HCT116 (cell line): ENCODE measurements around the gene ANKRD9. TPM values are rescaled to one million over a fixed set of nuclear protein-coding genes. Genes with fewer than 3 reads are reported as not detected.

Experiments
- ATAC-seq: fragments of 200-7000 bp; cut with Tn5 transposase; 2 replicates; pipeline ENCODE4 v1.9.1; 2020; ENCODE audit warnings: mild to moderate bottlenecking, moderate library complexity
- BruUV-seq: library from RNA; stranded (reverse); fragments of 400-500 nt; replicated peaks from 2 replicates; lab custom pipeline; 2021; lab: Mats Ljungman, UMichigan
- CTCF ChIA-PET: fragments of 300-600 bp; sonication (Branson Sonifier 250); formaldehyde crosslinking; loops from one replicate; lab custom pipeline; 2021; ENCODE audit warnings: antibody characterized with exemption; lab: Charles Lee
- POLR2A ChIA-PET: fragments of 300-600, 350-600 bp; sonication (Branson Sonifier 250); formaldehyde crosslinking; loops from one replicate; lab custom pipeline; 2021; ENCODE audit warnings: antibody characterized with exemption; lab: Charles Lee
- RAD21 ChIA-PET, 2 experiments: fragments of 300-600 bp; sonication (Branson Sonifier 250); formaldehyde crosslinking; loops; one replicate each; lab custom pipeline; 2023; ENCODE audit warnings: low total read pairs in 2 of 2; ENCODE audit not compliant: uncharacterized antibody in 2 of 2, unreplicated experiment in 2 of 2, low non-redundant PET in 1 of 2; lab: Charles Lee
- DNase-seq: peaks from one replicate; pipeline ENCODE4 v3.0.0-alpha.2; 2010; ENCODE audit warnings: low read depth, low spot score
- H2AFZ ChIP-seq: fragments of 200-600 bp; shearing (Covaris generic), sonication (generic); 2 replicates; pipeline ENCODE4 v1.6.1; 2017; ENCODE audit warnings: low read depth, mixed run types, mixed read lengths, antibody characterized with exemption, low read length; ENCODE audit not compliant: poor library complexity, severe bottlenecking
- H3K27ac ChIP-seq: 2 replicates; pipeline ENCODE4 v1.5.1; 2012; ENCODE audit warnings: low read depth, low read length
- H3K27me3 ChIP-seq: fragments of 200-600 bp; sonication (generic); 2 replicates; pipeline ENCODE4 v1.6.1; 2016; ENCODE audit warnings: mixed run types, low read length, mixed read lengths; ENCODE audit not compliant: insufficient read depth
- H3K36me3 ChIP-seq, 2 experiments: fragments of 200-500 bp in 1 of 2; fragments of 200-600 bp in 1 of 2; sonication (Bioruptor generic) in 1 of 2; sonication (generic) in 1 of 2; 2 replicates each; pipeline versions ENCODE4 v1.5.1 to v1.6.1; 2014 to 2016; ENCODE audit warnings: low read length in 2 of 2, inconsistent platforms in 1 of 2, mixed read lengths in 1 of 2, mixed run types in 1 of 2; ENCODE audit not compliant: insufficient read depth in 2 of 2, control insufficient read depth in 1 of 2
- H3K4me1 ChIP-seq, 2 experiments: fragments of 200-600 bp in 1 of 2; sonication (generic) in 1 of 2; 2 replicates each; pipeline versions ENCODE4 v1.5.1 to v1.6.1; 2012 to 2017; ENCODE audit warnings: low read length in 2 of 2, inconsistent platforms in 1 of 2, mild to moderate bottlenecking in 1 of 2, mixed read lengths in 1 of 2, mixed run types in 1 of 2, moderate library complexity in 1 of 2; ENCODE audit not compliant: insufficient read depth in 2 of 2, control insufficient read depth in 1 of 2
- H3K4me2 ChIP-seq: fragments of 200-600 bp; sonication (generic); 2 replicates; pipeline ENCODE4 v1.6.1; 2017; ENCODE audit warnings: mixed run types, low read length, mixed read lengths
- H3K4me3 ChIP-seq, 2 experiments: fragments of 200-600 bp in 1 of 2; sonication (generic) in 1 of 2; replicated peaks in 1 of 2; 2 replicates each; pipeline ENCODE4 v1.5.1; 2011 to 2016; ENCODE audit warnings: low read length in 2 of 2, control low read depth in 1 of 2, low read depth in 1 of 2, mild to moderate bottlenecking in 1 of 2, mixed read lengths in 1 of 2, mixed run types in 1 of 2
- H3K79me2 ChIP-seq: fragments of 200-600 bp; sonication (generic); 2 replicates; pipeline ENCODE4 v1.6.1; 2017; ENCODE audit warnings: mild to moderate bottlenecking, mixed run types, low read length, moderate library complexity, mixed read lengths; ENCODE audit not compliant: insufficient read depth
- H3K9ac ChIP-seq: fragments of 200-600 bp; sonication (generic); 2 replicates; pipeline ENCODE4 v1.6.1; 2016; ENCODE audit warnings: low read length, mixed read lengths
- H3K9me2 ChIP-seq: fragments of 200-600 bp; sonication (generic), shearing (Covaris generic); 2 replicates; pipeline ENCODE4 v1.6.1; 2017; ENCODE audit warnings: mixed run types, mild to moderate bottlenecking, moderate library complexity; ENCODE audit not compliant: insufficient read depth
- H3K9me3 ChIP-seq, 2 experiments: fragments of 200-500 bp in 1 of 2; fragments of 200-600 bp in 1 of 2; sonication (Bioruptor generic) in 1 of 2; sonication (generic) in 1 of 2; 2 replicates each; pipeline ENCODE4 v1.6.1; 2014 to 2017; ENCODE audit warnings: low read length in 2 of 2, mixed read lengths in 2 of 2, inconsistent platforms in 1 of 2, low read depth in 1 of 2, mild to moderate bottlenecking in 1 of 2, mixed run types in 1 of 2, moderate library complexity in 1 of 2; ENCODE audit not compliant: control insufficient read depth in 1 of 2, insufficient read depth in 1 of 2
- H4K20me1 ChIP-seq: fragments of 200-600 bp; sonication (generic), shearing (Covaris generic); 2 replicates; pipeline ENCODE4 v1.6.1; 2017; ENCODE audit warnings: mixed run types, mild to moderate bottlenecking, moderate library complexity; ENCODE audit not compliant: insufficient read depth
- CBX3 ChIP-seq: IDR thresholded peaks from 2 replicates; pipeline ENCODE4 v1.6.1; 2012; ENCODE audit warnings: low read depth
- CEBPB ChIP-seq: IDR thresholded peaks from 2 replicates; pipeline ENCODE4 v1.6.1; 2012; ENCODE audit warnings: low read depth
- POLR2A ChIP-seq: IDR thresholded peaks from 2 replicates; pipeline ENCODE4 v1.7.0; 2011; ENCODE audit warnings: borderline replicate concordance; ENCODE audit not compliant: insufficient read depth, insufficient read length; ENCODE audit errors: extremely low read depth
- RAD21 ChIP-seq: IDR thresholded peaks from 2 replicates; pipeline ENCODE4 v1.6.1; 2012; ENCODE audit warnings: low read depth, mild to moderate bottlenecking
- SIN3A ChIP-seq: IDR thresholded peaks from 2 replicates; pipeline ENCODE4 v1.6.1; 2012; ENCODE audit warnings: low read depth
- TCF7L2 ChIP-seq: IDR thresholded peaks from 2 replicates; pipeline ENCODE4 v1.7.0; 2011; ENCODE audit warnings: borderline replicate concordance, inconsistent platforms; ENCODE audit not compliant: insufficient read depth, insufficient read length; ENCODE audit errors: extremely low read depth
- intact Hi-C: fragments of 100-400 bp; cut with micrococcal nuclease; formaldehyde crosslinking; loops from 2 replicates; pipeline ENCODE4 v1.10.0; 2022
- total RNA-seq: library from RNA; stranded (reverse); gene quantifications from one replicate; pipeline ENCODE4 v1.2.1, GENCODE V29; 2021; ENCODE audit not compliant: unreplicated experiment
- TF ChIP-seq, protein P1 (sequence below): IDR thresholded peaks from 2 replicates; pipeline ENCODE4 v1.6.1; 2012
- TF ChIP-seq, protein P2 (sequence below): IDR thresholded peaks from 2 replicates; pipeline ENCODE4 v1.6.1; 2011; ENCODE audit warnings: mild to moderate bottlenecking, low read length, moderate library complexity; ENCODE audit not compliant: insufficient replicate concordance; ENCODE audit errors: extremely low read depth

Gene ANKRD9
- total RNA-seq, 1 experiment from 2014 or later: 29.0 TPM

DNA sequence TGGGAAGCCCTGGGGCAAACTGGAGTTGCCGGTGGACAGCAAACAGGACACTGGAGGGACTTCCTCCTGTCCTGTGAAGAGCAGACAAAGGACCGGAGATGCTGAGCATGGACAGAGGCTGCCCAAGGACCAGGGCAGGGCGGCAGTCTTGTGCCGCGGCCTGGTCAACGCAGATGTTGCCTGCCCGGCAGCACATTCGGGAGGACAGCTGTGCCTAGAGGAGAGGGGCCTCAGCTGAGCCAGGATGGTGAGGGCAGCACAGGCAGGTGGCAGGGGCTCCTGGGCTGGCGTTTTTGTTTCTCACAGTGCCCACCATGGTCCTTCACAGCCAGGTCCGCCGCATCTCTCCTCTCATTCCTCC, 13.3 kb downstream of the ANKRD9 start:
- CTCF ChIA-PET: no interaction called here
- H3K79me2 ChIP-seq: no peaks in the 10 kb centered on the region
- intact Hi-C loops: no loop called here

More for the DNA sequence above, 13.3 kb downstream of the ANKRD9 start:
- BruUV-seq: no TSS peak
- Histone ChIP-seq H3K4me3 (no peak overlapping the region), H3K4me1 (no peaks in the 10 kb centered on the region), H2AFZ (no peak overlapping the region), H3K9me2 (no peaks in the 10 kb centered on the region), H4K20me1 (no peaks in the 10 kb centered on the region), H3K9me3 (no peaks in the 10 kb centered on the region), H3K36me3 (no peaks in the 10 kb centered on the region), H3K27me3 (no peaks in the 10 kb centered on the region), H3K27ac (no peak overlapping the region), H3K9ac (no peak overlapping the region), H3K4me2 (no peak overlapping the region)
- DNase-seq (no peak), ATAC-seq (no peak)
- TF ChIP-seq RAD21: no peak
- TF ChIP-seq, protein P1, sequence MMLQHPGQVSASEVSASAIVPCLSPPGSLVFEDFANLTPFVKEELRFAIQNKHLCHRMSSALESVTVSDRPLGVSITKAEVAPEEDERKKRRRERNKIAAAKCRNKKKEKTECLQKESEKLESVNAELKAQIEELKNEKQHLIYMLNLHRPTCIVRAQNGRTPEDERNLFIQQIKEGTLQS: no peak
- no peak for TF ChIP-seq CEBPB
- TF ChIP-seq, protein P2, sequence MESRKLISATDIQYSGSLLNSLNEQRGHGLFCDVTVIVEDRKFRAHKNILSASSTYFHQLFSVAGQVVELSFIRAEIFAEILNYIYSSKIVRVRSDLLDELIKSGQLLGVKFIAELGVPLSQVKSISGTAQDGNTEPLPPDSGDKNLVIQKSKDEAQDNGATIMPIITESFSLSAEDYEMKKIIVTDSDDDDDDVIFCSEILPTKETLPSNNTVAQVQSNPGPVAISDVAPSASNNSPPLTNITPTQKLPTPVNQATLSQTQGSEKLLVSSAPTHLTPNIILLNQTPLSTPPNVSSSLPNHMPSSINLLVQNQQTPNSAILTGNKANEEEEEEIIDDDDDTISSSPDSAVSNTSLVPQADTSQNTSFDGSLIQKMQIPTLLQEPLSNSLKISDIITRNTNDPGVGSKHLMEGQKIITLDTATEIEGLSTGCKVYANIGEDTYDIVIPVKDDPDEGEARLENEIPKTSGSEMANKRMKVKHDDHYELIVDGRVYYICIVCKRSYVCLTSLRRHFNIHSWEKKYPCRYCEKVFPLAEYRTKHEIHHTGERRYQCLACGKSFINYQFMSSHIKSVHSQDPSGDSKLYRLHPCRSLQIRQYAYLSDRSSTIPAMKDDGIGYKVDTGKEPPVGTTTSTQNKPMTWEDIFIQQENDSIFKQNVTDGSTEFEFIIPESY: no peak
- no peak for TF ChIP-seq POLR2A
- no peak for TF ChIP-seq TCF7L2
- TF ChIP-seq SIN3A: no peak
- TF ChIP-seq CBX3: no peak
- ChIA-PET RAD21 (no interaction called here), POLR2A (no interaction called here)
